Activated CD8-positive, alpha-beta memory T cell treated with anti-CD3 and anti-CD28 coated beads for 36 hours (primary cell): ENCODE results near the gene RDX. TPM values are rescaled to one million over a fixed set of nuclear protein-coding genes. Genes with fewer than 3 reads are reported as not detected.

Experiments used
- CTCF ChIA-PET: fragments of 350-600 bp; sonication (Branson Sonifier 250); formaldehyde crosslinking; loops from one replicate; lab custom pipeline; 2021; ENCODE audit warnings: antibody characterized with exemption; lab: Charles Lee
- POLR2A ChIA-PET: fragments of 350-600 bp; sonication (Branson Sonifier 250); formaldehyde crosslinking; loops from one replicate; lab custom pipeline; 2021; ENCODE audit warnings: antibody characterized with exemption; lab: Charles Lee
- total RNA-seq, 2 experiments: library from RNA; stranded (reverse); gene quantifications; one replicate each; pipeline ENCODE4 v1.2.3, GENCODE V29; 2021

The RDX gene
- total RNA-seq = 10 to 100 TPM; 55.4 to 55.5 TPM

GRCh38 chr11:110296226-110297075 is at the start of gene RDX:
RDX (minus strand) TSS chr11:110296614; CDS start chr11:110279692, 16,922 bp downstream.
- CTCF ChIA-PET = interaction anchor here (1.0 to 1.7 kb wide), 5 partner anchors 8 to 80 kb away, joined by 3 to 6 read pairs (median 4); no protein-coding TSS in a partner anchor
- POLR2A ChIA-PET = interaction anchor here (0.9 kb wide), 1 partner anchor 31 kb away, joined by 5 read pairs; no protein-coding TSS in a partner anchor

- CTCF ChIA-PET = interaction anchor here (0.6 to 1.0 kb wide), 4 partner anchors 17 to 49 kb away, joined by 3 to 6 read pairs (median 4); no protein-coding TSS in a partner anchor
These were observed 49.3 kb upstream of the RDX start for GRCh38 chr11:110345743-110346142.

GRCh38 chr11:110340436-110340835 is 44.0 kb upstream of the RDX start:
- ChIA-PET POLR2A (no interaction called here), CTCF (interaction anchor here (0.6 kb wide), 1 partner anchor 82 kb away, joined by 4 read pairs; no protein-coding TSS in a partner anchor)

More at GRCh38 chr11:110345743-110346142, 49.3 kb upstream of the RDX start:
- POLR2A ChIA-PET = interaction anchor here (1.7 kb wide), 1 partner anchor 17 kb away, joined by 11 read pairs; no protein-coding TSS in a partner anchor

- ChIA-PET POLR2A (no interaction called here), CTCF (interaction anchor here (0.6 kb wide), 1 partner anchor 81 kb away, joined by 4 read pairs; no protein-coding TSS in a partner anchor)
These were observed 43.2 kb upstream of the RDX start for GRCh38 chr11:110339456-110340250.

- POLR2A ChIA-PET = no interaction called here
- CTCF ChIA-PET = interaction anchor here (0.6 kb wide), 1 partner anchor 35 kb away, joined by 3 read pairs; no protein-coding TSS in a partner anchor
These were observed 42.3 kb upstream of the RDX start for GRCh38 chr11:110338684-110339083.

GRCh38 chr11:110337570-110338193 is 41.3 kb upstream of the RDX start:
- ChIA-PET CTCF (no interaction called here), POLR2A (no interaction called here)

- ChIA-PET CTCF (no interaction called here), POLR2A (no interaction called here)
These were observed 39.6 kb upstream of the RDX start for GRCh38 chr11:110336054-110336453.

GRCh38 chr11:110335358-110335757 is 38.9 kb upstream of the RDX start:
- CTCF ChIA-PET = no interaction called here
- POLR2A ChIA-PET = no interaction called here

- POLR2A ChIA-PET = no interaction called here
These were observed 35.2 kb upstream of the RDX start for GRCh38 chr11:110331626-110332025.

GRCh38 chr11:110329445-110329844 is 33.0 kb upstream of the RDX start:
- POLR2A ChIA-PET = interaction anchor here (0.7 to 1.9 kb wide), 2 partner anchors 16 to 20 kb away, joined by 4 to 11 read pairs; no protein-coding TSS in a partner anchor
- CTCF ChIA-PET = interaction anchor here (0.9 kb wide), 1 partner anchor 128 kb away, joined by 3 read pairs; no protein-coding TSS in a partner anchor

More at GRCh38 chr11:110331626-110332025, 35.2 kb upstream of the RDX start:
- CTCF ChIA-PET = interaction anchor here (1.6 kb wide), 1 partner anchor 130 kb away, joined by 4 read pairs; no protein-coding TSS in a partner anchor

- POLR2A ChIA-PET = interaction anchor here (0.6 to 1.9 kb wide), 4 partner anchors 18 to 32 kb away, joined by 5 to 18 read pairs (median 10); partner anchors contain the start of gene RDX
- CTCF ChIA-PET = interaction anchor here (0.6 to 0.8 kb wide), 4 partner anchors 15 to 102 kb away, joined by 3 to 5 read pairs (median 4); no protein-coding TSS in a partner anchor
These were observed 31.1 kb upstream of the RDX start for GRCh38 chr11:110327508-110327907.

GRCh38 chr11:110323786-110324185 is 27.4 kb upstream of the RDX start:
- ChIA-PET POLR2A (no interaction called here), CTCF (no interaction called here)

- POLR2A ChIA-PET = interaction anchor here (0.5 kb wide), 1 partner anchor 110 kb away, joined by 3 read pairs; the partner anchor contains the start of gene FDX1
- CTCF ChIA-PET = interaction anchor here (0.8 kb wide), 1 partner anchor 10 kb away, joined by 3 read pairs; no protein-coding TSS in a partner anchor
These were observed 23.1 kb upstream of the RDX start for GRCh38 chr11:110319501-110319900.

GRCh38 chr11:110318638-110319404 is 22.4 kb upstream of the RDX start:
- CTCF ChIA-PET = interaction anchor here (0.8 kb wide), 1 partner anchor 9 kb away, joined by 3 read pairs; no protein-coding TSS in a partner anchor

GRCh38 chr11:110317516-110317932 is 21.1 kb upstream of the RDX start:
- POLR2A ChIA-PET = no interaction called here
- CTCF ChIA-PET = no interaction called here

More at GRCh38 chr11:110318638-110319404, 22.4 kb upstream of the RDX start:
- POLR2A ChIA-PET = interaction anchor here (0.5 kb wide), 1 partner anchor 111 kb away, joined by 3 read pairs; the partner anchor contains the start of gene FDX1

- CTCF ChIA-PET = no interaction called here
These were observed 18.1 kb upstream of the RDX start for GRCh38 chr11:110314366-110315095.

GRCh38 chr11:110312670-110313069 is 16.3 kb upstream of the RDX start:
- POLR2A ChIA-PET = no interaction called here
- CTCF ChIA-PET = interaction anchor here (0.7 kb wide), 1 partner anchor 15 kb away, joined by 3 read pairs; no protein-coding TSS in a partner anchor

More at GRCh38 chr11:110314366-110315095, 18.1 kb upstream of the RDX start:
- POLR2A ChIA-PET = no interaction called here
